HepG2 (cell line): Measurements from ENCODE around the gene SCAF11. TPM values are rescaled to one million over a fixed set of nuclear protein-coding genes. Genes with fewer than 3 reads are reported as not detected.

Experiments used
- ATAC-seq: fragments of 200-7000 bp; cut with Tn5 transposase; 3 replicates; pipeline ENCODE4 v1.9.1; 2020; ENCODE audit warnings: mild to moderate bottlenecking, moderate library complexity
- BruUV-seq: library from RNA; stranded (reverse); fragments of 400-500 nt; replicated peaks from 2 replicates; lab custom pipeline; 2021; lab: Mats Ljungman, UMichigan
- CTCF ChIA-PET: fragments of 300-600 bp; formaldehyde crosslinking; extraction: SDS; loops from one replicate; lab custom pipeline; 2021; ENCODE audit warnings: low total read pairs, inconsistent platforms, low intra/inter-chr PET ratio; lab: Yijun Ruan, JAX
- POLR2A ChIA-PET: fragments of 350-600 bp; sonication (Branson Sonifier 250); formaldehyde crosslinking; loops from one replicate; lab custom pipeline; 2020; ENCODE audit warnings: antibody characterized with exemption, inconsistent platforms; lab: Yijun Ruan, JAX
- DNase-seq: peaks from one replicate; pipeline ENCODE4 v3.0.0-alpha.2; 2015; ENCODE audit warnings: low spot score
- FAIRE-seq: peaks from 3 replicates; lab custom pipeline; 2011; peaks lifted over from hg19 to GRCh38; lab: Jason Lieb, UNC
- H2AFZ ChIP-seq: one replicate; pipeline ENCODE4 v1.6.1; 2011; ENCODE audit warnings: low read length, inconsistent platforms
- H3K27ac ChIP-seq: fragments of 300-600 bp; 3 replicates; pipeline ENCODE4 v1.8.0; 2011; ENCODE audit warnings: mixed run types, mild to moderate bottlenecking, mixed read lengths, low read length, inconsistent platforms; ENCODE audit not compliant: insufficient read depth; ENCODE audit errors: extremely low read length
- H3K27me3 ChIP-seq, 2 experiments: fragments of 200-600 bp in 1 of 2; 2 replicates in 1 of 2; 3 replicates in 1 of 2; pipeline versions ENCODE4 v1.6.0 to v1.8.0; 2011; ENCODE audit warnings: low read length in 2 of 2, mild to moderate bottlenecking in 2 of 2, moderate library complexity in 2 of 2, inconsistent platforms in 1 of 2; ENCODE audit not compliant: insufficient read depth in 2 of 2, control insufficient read depth in 1 of 2
- H3K36me3 ChIP-seq, 2 experiments: fragments of 200-600 bp in 1 of 2; replicated peaks in 1 of 2; 2 replicates in 1 of 2; 3 replicates in 1 of 2; pipeline versions ENCODE4 v1.5.1 to v1.8.0; 2011; ENCODE audit warnings: low read length in 2 of 2, inconsistent platforms in 1 of 2; ENCODE audit not compliant: insufficient read depth in 2 of 2, control insufficient read depth in 1 of 2
- H3K4me1 ChIP-seq: 2 replicates; pipeline ENCODE4 v1.5.1; 2012; ENCODE audit warnings: low read length, inconsistent platforms; ENCODE audit not compliant: insufficient read depth
- H3K4me2 ChIP-seq: 2 replicates; pipeline ENCODE4 v1.6.0; 2011; ENCODE audit warnings: low read depth, low read length, inconsistent platforms
- H3K4me3 ChIP-seq, 3 experiments: fragments of 200-600 bp in 1 of 3; sonication (generic), shearing (Covaris generic) in 1 of 3; replicated peaks in 1 of 3; 2 replicates each; pipeline ENCODE4 v1.5.1; 2011 to 2016; ENCODE audit warnings: low read length in 3 of 3, inconsistent platforms in 2 of 3, low read depth in 2 of 3, mild to moderate bottlenecking in 2 of 3, control low read depth in 1 of 3, mixed read lengths in 1 of 3; ENCODE audit not compliant: insufficient read depth in 1 of 3
- H3K79me2 ChIP-seq: one replicate; pipeline ENCODE4 v1.6.1; 2011; ENCODE audit warnings: low read length, inconsistent platforms; ENCODE audit not compliant: insufficient read depth
- H3K9ac ChIP-seq: 2 replicates; pipeline ENCODE4 v1.6.0; 2011; ENCODE audit warnings: mild to moderate bottlenecking, low read depth, low read length, inconsistent platforms; ENCODE audit not compliant: insufficient read depth
- H3K9me3 ChIP-seq: 2 replicates; pipeline ENCODE4 v1.5.1; 2012; ENCODE audit warnings: mild to moderate bottlenecking, low read length
- H4K20me1 ChIP-seq: 2 replicates; pipeline ENCODE4 v1.6.0; 2011; ENCODE audit warnings: inconsistent platforms, mild to moderate bottlenecking, low read length, moderate library complexity; ENCODE audit not compliant: insufficient read depth
- HOXA5 ChIP-seq: sonication (generic); formaldehyde crosslinking; IDR thresholded peaks from 2 replicates; pipeline ENCODE4 v1.4.0; 2020; ENCODE audit warnings: missing genetic modification reagents
- IKZF1 ChIP-seq: fragments of 450-650 bp; IDR thresholded peaks from 2 replicates; pipeline ENCODE4 v1.7.1; 2016
- MEF2D ChIP-seq: sonication (generic); formaldehyde crosslinking; IDR thresholded peaks from 2 replicates; pipeline ENCODE4 v1.5.1; 2020; ENCODE audit warnings: mild to moderate bottlenecking, missing genetic modification reagents
- MIER2 ChIP-seq: IDR thresholded peaks from 2 replicates; pipeline ENCODE4 v1.6.1; 2016; ENCODE audit warnings: missing biosample characterization, missing genetic modification reagents
- RAD51 ChIP-seq: fragments of 450-650 bp; IDR thresholded peaks from 2 replicates; pipeline ENCODE4 v1.6.1; 2016; ENCODE audit warnings: borderline replicate concordance
- RFX5 ChIP-seq: IDR thresholded peaks from 2 replicates; pipeline ENCODE4 v1.6.1; 2011; ENCODE audit warnings: low read depth, low read length, improper control_type of control experiment
- SIN3B ChIP-seq: fragments of 150-350 bp; IDR thresholded peaks from 2 replicates; pipeline ENCODE4 v1.6.1; 2014; ENCODE audit warnings: low read length
- SUZ12 ChIP-seq: fragments of 150-350 bp; IDR thresholded peaks from 2 replicates; pipeline ENCODE4 v1.6.1; 2014; ENCODE audit warnings: low read depth, low read length
- ZBTB20 ChIP-seq: sonication (generic); formaldehyde crosslinking; IDR thresholded peaks from 2 replicates; pipeline ENCODE4 v1.8.1; 2023; ENCODE audit warnings: missing genetic modification reagents, low read depth, mild to moderate bottlenecking, borderline replicate concordance
- ZNF225 ChIP-seq: sonication (generic); formaldehyde crosslinking; IDR thresholded peaks from 2 replicates; pipeline ENCODE4 v1.4.0; 2020; ENCODE audit warnings: mild to moderate bottlenecking, missing genetic modification reagents
- ZNF30 ChIP-seq: sonication (generic); formaldehyde crosslinking; IDR thresholded peaks from 2 replicates; pipeline ENCODE4 v1.5.0; 2020; ENCODE audit warnings: mild to moderate bottlenecking, missing genetic modification reagents
- ZNF451 ChIP-seq: sonication (generic); formaldehyde crosslinking; IDR thresholded peaks from 2 replicates; pipeline ENCODE4 v1.5.0; 2020; ENCODE audit warnings: mild to moderate bottlenecking, missing genetic modification reagents
- WGBS: methylation state at CpG from one replicate; pipeline ENCODE4 v1.1.6; 2017; ENCODE audit warnings: low lambda C conversion rate; 5-methylcytosine and 5-hydroxymethylcytosine counted together
- in situ Hi-C: cut with HindIII; loops from 2 replicates; pipeline ENCODE4 v1.10.0; 2017; ENCODE audit warnings: low pct_unique_long_range_greater_than_20kb; ENCODE audit not compliant: extremely low pct_ligation_motif_present
- intact Hi-C: fragments of 100-400 bp; cut with micrococcal nuclease; formaldehyde crosslinking; loops from one replicate; pipeline ENCODE4 v1.10.0; 2022; ENCODE audit not compliant: unreplicated experiment
- polyA plus RNA-seq, 8 experiments: library from polyadenylated mRNA; depleted of rRNA in 3 of 8; stranded (reverse) in 7 of 8; unstranded in 1 of 8; fragments of >200 nt; fragmentation: Illumina TruSeq in 4 of 8; extraction: Trizol in 4 of 8; gene quantifications; 2 replicates each; pipeline versions ENCODE4 v1.2.1 to v1.2.3, GENCODE V29; 2011 to 2016; ENCODE audit warnings: low read depth in 4 of 8, missing spikeins in 1 of 8, mixed read lengths in 1 of 8; ENCODE audit not compliant: insufficient read depth in 1 of 8
- total RNA-seq, 5 experiments: library from RNA; depleted of rRNA; stranded (reverse); fragments of >200 nt; fragmentation: Illumina TruSeq; extraction: Trizol; gene quantifications; 2 replicates each; pipeline ENCODE4 v1.2.3, GENCODE V29; 2016; ENCODE audit warnings: low read depth in 1 of 5
- TF ChIP-seq, protein P1 (sequence below): IDR thresholded peaks from 2 replicates; pipeline ENCODE4 v1.6.1; 2012; ENCODE audit warnings: low read depth, low read length, improper control_type of control experiment
- TF ChIP-seq, protein P2 (sequence below): fragments of 450-650 bp; IDR thresholded peaks from 2 replicates; pipeline ENCODE4 v1.6.1; 2016
- TF ChIP-seq, protein P3 (sequence below), 2 experiments: IDR thresholded peaks; 2 replicates each; pipeline ENCODE4 v1.6.1; 2011 to 2012; ENCODE audit warnings: low read length in 2 of 2, borderline replicate concordance in 1 of 2, low read depth in 1 of 2, mild to moderate bottlenecking in 1 of 2, moderate library complexity in 1 of 2
- TF ChIP-seq, protein P4 (sequence below): IDR thresholded peaks from 2 replicates; pipeline ENCODE4 v1.6.1; 2016; ENCODE audit warnings: missing genetic modification reagents, missing compliant biosample characterization
- TF ChIP-seq, protein P5 (sequence below): sonication (generic); formaldehyde crosslinking; IDR thresholded peaks from 2 replicates; pipeline ENCODE4 v1.4.0; 2020; ENCODE audit warnings: missing genetic modification reagents

Gene SCAF11
- total and polyA plus RNA-seq, 2 of the 13 experiments (the other 11 are each of a cell fraction or from before 2014, with no cell fraction given), result 26.9 to 38.3 TPM

DNA sequence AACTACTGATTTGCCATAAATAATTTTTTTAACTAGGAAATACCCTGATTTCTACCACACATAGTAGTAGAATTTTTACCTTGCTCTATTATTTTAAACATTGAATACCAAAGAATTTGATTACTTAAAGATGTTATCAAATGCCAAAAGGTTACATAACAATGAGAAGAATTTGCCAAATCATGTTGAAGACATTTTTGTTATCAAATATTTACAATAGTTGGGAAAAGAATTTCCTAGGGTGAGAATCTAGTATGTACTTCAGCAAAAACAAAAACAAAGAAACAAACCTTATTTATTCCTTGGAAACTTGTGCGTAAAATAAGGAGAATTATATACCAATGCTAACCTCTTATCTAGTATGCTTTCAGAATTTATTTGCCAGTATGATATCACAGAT is 107.2 kb downstream of the SCAF11 start:
- Histone ChIP-seq H3K4me2 (no peak overlapping the region), H3K27ac (no peak overlapping the region), H3K4me3 (no peak overlapping the region), H3K79me2 (no peaks in the 10 kb centered on the region), H2AFZ (no peak overlapping the region), H3K36me3 (peaks cover 1 to 42% of the 10 kb centered on the region in 2 experiments; a peak in 4 of 5 replicates), H3K9ac (no peak overlapping the region), H3K4me1 (no peaks in the 10 kb centered on the region), H4K20me1 (no peaks in the 10 kb centered on the region), H3K9me3 (peaks cover 7% of the 10 kb centered on the region; the same call in 1 of the 2 replicates), H3K27me3 (no peaks in the 10 kb centered on the region)
- FAIRE-seq, result no peak
- no TSS peak for BruUV-seq
- DNase-seq, result no peak
- 93% methylated on average over 1 of the region's 1 CpG for WGBS
- ChIA-PET POLR2A (no interaction called here), CTCF (no interaction called here)
- in situ Hi-C loops (loop anchor here (25.0 kb wide), 1 partner anchor 346 kb away; no protein-coding TSS in a partner anchor), intact Hi-C loops (no loop called here)
- no peak for ATAC-seq
- TF ChIP-seq SUZ12 (no peak), RAD51 (no peak), SIN3B (no peak), ZBTB20 (CRISPR knock-in tag) (no peak), ZNF451 (CRISPR knock-in tag) (no peak), IKZF1 (no peak), HOXA5 (no peak), MEF2D (no peak), ZNF30 (CRISPR knock-in tag) (no peak), RFX5 (no peak), MIER2 (CRISPR knock-in tag) (no peak), ZNF225 (CRISPR knock-in tag) (no peak)
- TF ChIP-seq, protein P1, sequence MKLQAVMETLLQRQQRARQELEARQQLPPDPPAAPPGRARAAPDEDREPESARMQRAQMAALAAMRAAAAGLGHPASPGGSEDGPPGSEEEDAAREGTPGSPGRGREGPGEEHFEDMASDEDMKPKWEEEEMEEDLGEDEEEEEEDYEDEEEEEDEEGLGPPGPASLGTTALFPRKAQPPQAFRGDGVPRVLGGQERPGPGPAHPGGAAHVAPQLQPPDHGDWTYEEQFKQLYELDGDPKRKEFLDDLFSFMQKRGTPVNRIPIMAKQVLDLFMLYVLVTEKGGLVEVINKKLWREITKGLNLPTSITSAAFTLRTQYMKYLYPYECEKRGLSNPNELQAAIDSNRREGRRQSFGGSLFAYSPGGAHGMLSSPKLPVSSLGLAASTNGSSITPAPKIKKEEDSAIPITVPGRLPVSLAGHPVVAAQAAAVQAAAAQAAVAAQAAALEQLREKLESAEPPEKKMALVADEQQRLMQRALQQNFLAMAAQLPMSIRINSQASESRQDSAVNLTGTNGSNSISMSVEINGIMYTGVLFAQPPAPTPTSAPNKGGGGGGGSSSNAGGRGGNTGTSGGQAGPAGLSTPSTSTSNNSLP, result no peak
- TF ChIP-seq, protein P2, sequence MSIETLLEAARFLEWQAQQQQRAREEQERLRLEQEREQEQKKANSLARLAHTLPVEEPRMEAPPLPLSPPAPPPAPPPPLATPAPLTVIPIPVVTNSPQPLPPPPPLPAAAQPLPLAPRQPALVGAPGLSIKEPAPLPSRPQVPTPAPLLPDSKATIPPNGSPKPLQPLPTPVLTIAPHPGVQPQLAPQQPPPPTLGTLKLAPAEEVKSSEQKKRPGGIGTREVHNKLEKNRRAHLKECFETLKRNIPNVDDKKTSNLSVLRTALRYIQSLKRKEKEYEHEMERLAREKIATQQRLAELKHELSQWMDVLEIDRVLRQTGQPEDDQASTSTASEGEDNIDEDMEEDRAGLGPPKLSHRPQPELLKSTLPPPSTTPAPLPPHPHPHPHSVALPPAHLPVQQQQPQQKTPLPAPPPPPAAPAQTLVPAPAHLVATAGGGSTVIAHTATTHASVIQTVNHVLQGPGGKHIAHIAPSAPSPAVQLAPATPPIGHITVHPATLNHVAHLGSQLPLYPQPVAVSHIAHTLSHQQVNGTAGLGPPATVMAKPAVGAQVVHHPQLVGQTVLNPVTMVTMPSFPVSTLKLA, result no peak
- TF ChIP-seq, protein P3, sequence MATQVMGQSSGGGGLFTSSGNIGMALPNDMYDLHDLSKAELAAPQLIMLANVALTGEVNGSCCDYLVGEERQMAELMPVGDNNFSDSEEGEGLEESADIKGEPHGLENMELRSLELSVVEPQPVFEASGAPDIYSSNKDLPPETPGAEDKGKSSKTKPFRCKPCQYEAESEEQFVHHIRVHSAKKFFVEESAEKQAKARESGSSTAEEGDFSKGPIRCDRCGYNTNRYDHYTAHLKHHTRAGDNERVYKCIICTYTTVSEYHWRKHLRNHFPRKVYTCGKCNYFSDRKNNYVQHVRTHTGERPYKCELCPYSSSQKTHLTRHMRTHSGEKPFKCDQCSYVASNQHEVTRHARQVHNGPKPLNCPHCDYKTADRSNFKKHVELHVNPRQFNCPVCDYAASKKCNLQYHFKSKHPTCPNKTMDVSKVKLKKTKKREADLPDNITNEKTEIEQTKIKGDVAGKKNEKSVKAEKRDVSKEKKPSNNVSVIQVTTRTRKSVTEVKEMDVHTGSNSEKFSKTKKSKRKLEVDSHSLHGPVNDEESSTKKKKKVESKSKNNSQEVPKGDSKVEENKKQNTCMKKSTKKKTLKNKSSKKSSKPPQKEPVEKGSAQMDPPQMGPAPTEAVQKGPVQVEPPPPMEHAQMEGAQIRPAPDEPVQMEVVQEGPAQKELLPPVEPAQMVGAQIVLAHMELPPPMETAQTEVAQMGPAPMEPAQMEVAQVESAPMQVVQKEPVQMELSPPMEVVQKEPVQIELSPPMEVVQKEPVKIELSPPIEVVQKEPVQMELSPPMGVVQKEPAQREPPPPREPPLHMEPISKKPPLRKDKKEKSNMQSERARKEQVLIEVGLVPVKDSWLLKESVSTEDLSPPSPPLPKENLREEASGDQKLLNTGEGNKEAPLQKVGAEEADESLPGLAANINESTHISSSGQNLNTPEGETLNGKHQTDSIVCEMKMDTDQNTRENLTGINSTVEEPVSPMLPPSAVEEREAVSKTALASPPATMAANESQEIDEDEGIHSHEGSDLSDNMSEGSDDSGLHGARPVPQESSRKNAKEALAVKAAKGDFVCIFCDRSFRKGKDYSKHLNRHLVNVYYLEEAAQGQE (IDR thresholded peaks at IDR 0.05; ENCODE audit: borderline replicate concordance in 1 of 2, low read depth in 1 of 2, low read length in 2 of 2), result no peak
- TF ChIP-seq, protein P4, sequence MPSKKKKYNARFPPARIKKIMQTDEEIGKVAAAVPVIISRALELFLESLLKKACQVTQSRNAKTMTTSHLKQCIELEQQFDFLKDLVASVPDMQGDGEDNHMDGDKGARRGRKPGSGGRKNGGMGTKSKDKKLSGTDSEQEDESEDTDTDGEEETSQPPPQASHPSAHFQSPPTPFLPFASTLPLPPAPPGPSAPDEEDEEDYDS (CRISPR knock-in tag), result no peak
- TF ChIP-seq, protein P5, sequence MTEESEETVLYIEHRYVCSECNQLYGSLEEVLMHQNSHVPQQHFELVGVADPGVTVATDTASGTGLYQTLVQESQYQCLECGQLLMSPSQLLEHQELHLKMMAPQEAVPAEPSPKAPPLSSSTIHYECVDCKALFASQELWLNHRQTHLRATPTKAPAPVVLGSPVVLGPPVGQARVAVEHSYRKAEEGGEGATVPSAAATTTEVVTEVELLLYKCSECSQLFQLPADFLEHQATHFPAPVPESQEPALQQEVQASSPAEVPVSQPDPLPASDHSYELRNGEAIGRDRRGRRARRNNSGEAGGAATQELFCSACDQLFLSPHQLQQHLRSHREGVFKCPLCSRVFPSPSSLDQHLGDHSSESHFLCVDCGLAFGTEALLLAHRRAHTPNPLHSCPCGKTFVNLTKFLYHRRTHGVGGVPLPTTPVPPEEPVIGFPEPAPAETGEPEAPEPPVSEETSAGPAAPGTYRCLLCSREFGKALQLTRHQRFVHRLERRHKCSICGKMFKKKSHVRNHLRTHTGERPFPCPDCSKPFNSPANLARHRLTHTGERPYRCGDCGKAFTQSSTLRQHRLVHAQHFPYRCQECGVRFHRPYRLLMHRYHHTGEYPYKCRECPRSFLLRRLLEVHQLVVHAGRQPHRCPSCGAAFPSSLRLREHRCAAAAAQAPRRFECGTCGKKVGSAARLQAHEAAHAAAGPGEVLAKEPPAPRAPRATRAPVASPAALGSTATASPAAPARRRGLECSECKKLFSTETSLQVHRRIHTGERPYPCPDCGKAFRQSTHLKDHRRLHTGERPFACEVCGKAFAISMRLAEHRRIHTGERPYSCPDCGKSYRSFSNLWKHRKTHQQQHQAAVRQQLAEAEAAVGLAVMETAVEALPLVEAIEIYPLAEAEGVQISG, result no peak
